Esophagus squamous epithelium (tissue), 5 donors: ENCODE results near the gene RTL5. TPM values are rescaled to one million over a fixed set of nuclear protein-coding genes. Genes with fewer than 3 reads are reported as not detected.

Experiments
- DNase-seq: peaks from one replicate; lab custom pipeline; 2025; lab: John Stamatoyannopoulos, UW
- H3K27ac ChIP-seq, 4 donors: fragments of 200-600 bp; sonication (generic); one replicate each; pipeline ENCODE4 v1.5.1; 2016 to 2019; ENCODE audit warnings: mild to moderate bottlenecking in 1 of 4
- H3K27me3 ChIP-seq, 4 donors: fragments of 200-600 bp; sonication (generic); 1 replicate in 3 of 4; 2 replicates in 1 of 4; pipeline versions ENCODE4 v1.5.1 to v1.6.0; 2017 to 2021; ENCODE audit warnings: antibody characterized with exemption in 1 of 4
- H3K36me3 ChIP-seq, 3 donors: fragments of 200-600 bp; sonication (generic); one replicate each; pipeline ENCODE4 v1.5.1; 2016 to 2019
- H3K4me1 ChIP-seq, 3 donors: fragments of 200-600 bp; sonication (generic); one replicate each; pipeline ENCODE4 v1.5.1; 2017 to 2019
- H3K4me3 ChIP-seq, 4 donors: fragments of 200-600 bp; sonication (generic); 1 replicate in 3 of 4; 2 replicates in 1 of 4; pipeline ENCODE4 v1.5.1; 2016 to 2019; ENCODE audit warnings: mild to moderate bottlenecking in 2 of 4, moderate library complexity in 1 of 4
- H3K9me3 ChIP-seq, 3 donors: fragments of 200-600 bp; sonication (generic); one replicate each; pipeline ENCODE4 v1.5.1; 2016 to 2019
- POLR2A ChIP-seq, 4 donors: fragments of 450-650 bp; IDR thresholded peaks; one replicate each; pipeline ENCODE4 v1.6.1; 2017; ENCODE audit warnings: antibody characterized with exemption in 4 of 4, mild to moderate bottlenecking in 4 of 4, moderate library complexity in 3 of 4
- WGBS, 2 donors: methylation state at CpG; one replicate each; pipeline ENCODE4 v1.1.5; 2018; 5-methylcytosine and 5-hydroxymethylcytosine counted together
- intact Hi-C: fragments of 100-400 bp; cut with DNase I; formaldehyde crosslinking; loops from one replicate; pipeline ENCODE4 v1.15.0; 2022
- total RNA-seq, 4 donors: library from RNA; depleted of rRNA; stranded (reverse); fragments of >200 nt; gene quantifications; one replicate each; pipeline ENCODE4 v1.1.0, GENCODE V29; 2016
- TF ChIP-seq, protein P1 (sequence below), 6 experiments: fragments of 450-650 bp in 4 of 6; fragments of 200-600 bp in 2 of 6; sonication (generic) in 2 of 6; IDR thresholded peaks; one replicate each; pipeline ENCODE4 v1.5.1; 2016 to 2019; ENCODE audit warnings: antibody characterized with exemption in 6 of 6, mild to moderate bottlenecking in 4 of 6, moderate library complexity in 4 of 6
- donor health status: DM: yes; HTN: yes; CAD: no.

RTL5 gene
- total RNA-seq, 4 donors from 2014 or later, result 0.08 to 3.6 (median 0.49) TPM

DNA sequence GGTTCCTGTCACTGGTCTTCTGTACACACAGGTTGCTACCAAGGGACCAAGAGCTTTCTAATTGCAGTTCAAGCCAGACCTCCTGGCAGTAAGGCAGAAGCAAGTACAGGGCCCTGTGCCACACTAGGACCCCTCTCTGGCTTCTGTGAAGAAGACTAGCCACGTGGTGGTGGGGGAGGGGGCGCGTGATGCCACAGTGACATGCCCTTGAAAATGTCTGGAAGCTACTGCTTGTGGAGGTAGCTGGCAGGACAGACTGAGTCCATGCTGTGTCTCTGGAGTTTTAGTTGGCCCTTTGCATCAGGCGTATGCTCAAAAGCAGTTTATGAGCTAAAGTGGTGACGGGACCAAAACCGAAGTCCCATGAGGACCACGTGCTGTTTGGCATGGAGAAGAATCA lies 50.9 kb downstream of the RTL5 start:
- no peak for TF ChIP-seq POLR2A (IDR thresholded peaks at IDR 0.05)
- TF ChIP-seq, protein P1, sequence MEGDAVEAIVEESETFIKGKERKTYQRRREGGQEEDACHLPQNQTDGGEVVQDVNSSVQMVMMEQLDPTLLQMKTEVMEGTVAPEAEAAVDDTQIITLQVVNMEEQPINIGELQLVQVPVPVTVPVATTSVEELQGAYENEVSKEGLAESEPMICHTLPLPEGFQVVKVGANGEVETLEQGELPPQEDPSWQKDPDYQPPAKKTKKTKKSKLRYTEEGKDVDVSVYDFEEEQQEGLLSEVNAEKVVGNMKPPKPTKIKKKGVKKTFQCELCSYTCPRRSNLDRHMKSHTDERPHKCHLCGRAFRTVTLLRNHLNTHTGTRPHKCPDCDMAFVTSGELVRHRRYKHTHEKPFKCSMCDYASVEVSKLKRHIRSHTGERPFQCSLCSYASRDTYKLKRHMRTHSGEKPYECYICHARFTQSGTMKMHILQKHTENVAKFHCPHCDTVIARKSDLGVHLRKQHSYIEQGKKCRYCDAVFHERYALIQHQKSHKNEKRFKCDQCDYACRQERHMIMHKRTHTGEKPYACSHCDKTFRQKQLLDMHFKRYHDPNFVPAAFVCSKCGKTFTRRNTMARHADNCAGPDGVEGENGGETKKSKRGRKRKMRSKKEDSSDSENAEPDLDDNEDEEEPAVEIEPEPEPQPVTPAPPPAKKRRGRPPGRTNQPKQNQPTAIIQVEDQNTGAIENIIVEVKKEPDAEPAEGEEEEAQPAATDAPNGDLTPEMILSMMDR (IDR thresholded peaks at IDR 0.05), result no peak
- Histone ChIP-seq H3K4me3 (peak overlapping the region in 2 of 4 donors; percentile 25 to 36), H3K4me1 (no peaks in the 10 kb centered on the region), H3K36me3 (no peaks in the 10 kb centered on the region), H3K9me3 (no peaks in the 10 kb centered on the region), H3K27me3 (no peaks in the 10 kb centered on the region), H3K27ac (peak overlapping the region in 2 of 4 donors; percentile 20 to 29)
- no peak for DNase-seq
- intact Hi-C loops, result no loop called here
- 75 to 77% methylated on average over 4 of the region's 7 CpGs for WGBS, 2 donors

DNA sequence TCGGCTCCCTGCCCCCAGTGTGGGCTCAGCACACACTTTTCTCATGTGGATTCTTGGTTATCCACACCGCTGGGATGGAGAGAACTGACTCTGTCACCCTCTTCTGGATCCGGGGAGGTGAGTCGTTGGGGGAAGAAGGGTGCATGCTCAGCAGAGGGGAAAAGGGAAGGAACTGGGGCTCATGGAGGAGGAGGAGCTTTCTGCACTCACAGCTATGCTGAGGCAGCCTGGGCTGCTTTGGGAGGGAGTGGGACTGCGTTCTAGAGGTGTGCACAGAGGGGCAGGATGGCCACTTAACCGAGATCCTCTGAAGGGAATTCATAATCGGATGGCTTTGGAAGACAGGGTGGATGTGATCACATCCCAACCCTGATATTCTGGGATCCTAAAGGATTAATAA lies 51.6 kb downstream of the RTL5 start:
- no peaks in the 10 kb centered on the region for H3K27me3 ChIP-seq
- H3K36me3 ChIP-seq, result no peaks in the 10 kb centered on the region
- 70 to 78% methylated on average over 2 to 4 of the region's 7 CpGs for WGBS, 2 donors
- H3K9me3 ChIP-seq, result no peaks in the 10 kb centered on the region
- no peaks in the 10 kb centered on the region for H3K4me1 ChIP-seq
- no peak for DNase-seq
- H3K4me3 ChIP-seq, result peak overlapping the region in 3 of 4 donors; percentile 11 to 36 (median 25)
- TF ChIP-seq POLR2A (IDR thresholded peaks at IDR 0.05), result no peak
- TF ChIP-seq, protein P1 (IDR thresholded peaks at IDR 0.05), result no peak
- H3K27ac ChIP-seq, result peak overlapping the region in 2 of 4 donors; percentile 47 to 55
- intact Hi-C loops, result no loop called here

DNA sequence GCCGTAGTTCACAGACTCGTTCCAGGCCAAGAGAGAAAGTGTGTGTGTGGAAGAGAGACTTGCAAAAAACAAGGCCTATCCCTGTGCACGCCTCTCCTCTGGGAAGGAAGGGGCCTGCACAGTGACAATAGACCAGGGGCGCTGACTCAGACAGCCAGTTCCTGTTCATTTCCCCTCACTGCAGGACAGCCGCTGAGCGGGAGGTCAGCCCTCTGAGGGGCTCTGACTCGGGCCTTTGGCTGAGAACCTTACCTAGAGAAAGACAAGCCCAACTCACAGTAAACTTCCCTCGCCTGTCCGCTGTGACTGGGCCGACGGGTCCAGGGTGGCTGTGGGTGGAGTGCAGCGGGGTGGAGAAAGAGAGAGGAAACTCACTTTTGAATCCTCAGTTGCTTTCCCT lies 52.1 kb downstream of the RTL5 start:
- no peak for DNase-seq
- WGBS, 2 donors, result 72% methylated on average over 7 of the region's 12 CpGs; no CpG with 5 or more reads in 1 of the 2 donors
- no peaks in the 10 kb centered on the region for H3K27me3 ChIP-seq
- no peaks in the 10 kb centered on the region for H3K36me3 ChIP-seq
- no peaks in the 10 kb centered on the region for H3K9me3 ChIP-seq
- TF ChIP-seq, protein P1 (IDR thresholded peaks at IDR 0.05), result no peak
- H3K4me1 ChIP-seq, result no peaks in the 10 kb centered on the region
- H3K27ac ChIP-seq, result peak overlapping the region in 2 of 4 donors; percentile 47 to 55
- peak overlapping the region in 3 of 4 donors; percentile 11 to 36 (median 25) for H3K4me3 ChIP-seq
- intact Hi-C loops, result no loop called here

DNA sequence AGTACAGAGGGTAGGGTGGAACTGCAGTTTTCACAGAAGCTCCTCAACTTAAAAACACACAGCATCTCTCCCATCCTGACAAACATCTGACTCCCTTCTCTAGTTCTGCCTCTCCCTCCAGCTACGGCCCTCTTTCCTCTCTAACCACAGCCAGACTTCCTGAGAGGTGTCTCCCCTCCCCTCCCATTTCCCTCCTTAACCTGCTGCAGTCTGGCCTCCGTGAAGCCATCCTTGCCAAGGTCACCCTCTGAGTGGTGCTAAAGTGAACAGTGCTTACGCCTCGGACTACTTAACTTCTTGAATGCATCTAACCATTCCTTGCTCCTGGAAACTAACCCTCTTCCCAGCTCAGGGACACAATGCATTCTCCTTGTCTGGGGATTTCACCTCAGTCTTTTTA lies 53.3 kb downstream of the RTL5 start:
- no peaks in the 10 kb centered on the region for H3K36me3 ChIP-seq
- intact Hi-C loops, result no loop called here
- H3K9me3 ChIP-seq, result no peaks in the 10 kb centered on the region
- no peak overlapping the region for H3K4me3 ChIP-seq
- H3K27me3 ChIP-seq, result no peaks in the 10 kb centered on the region
- WGBS, 2 donors, result 54 to 59% methylated on average over 4 of the region's 4 CpGs
- H3K4me1 ChIP-seq, result no peaks in the 10 kb centered on the region
- TF ChIP-seq, protein P1 (IDR thresholded peaks at IDR 0.05), result no peak
- no peak for TF ChIP-seq POLR2A (IDR thresholded peaks at IDR 0.05)
- DNase-seq, result no peak
- peak overlapping the region in 2 of 4 donors; percentile 28 to 48 for H3K27ac ChIP-seq

Other genes starting within 250 kb of the RTL5 start
- gene NHSL2, start 221.1 kb downstream of the RTL5 start, total RNA-seq, result 1 to 10 TPM in 2 of 4 donors, under 1 TPM in 2; 0.23 to 7.1 (median 1.6) TPM
- gene PIN4, start 49.8 kb upstream of the RTL5 start, total RNA-seq, result 10 to 100 TPM in 2 of 4 donors, 1 to 10 TPM in 2; 4.7 to 15.1 (median 9.2) TPM
- 1 to 10 TPM in 3 of 4 donors, under 1 TPM in 1; 0.76 to 6.4 (median 3.2) TPM for gene ERCC6L, start 107.1 kb upstream of the RTL5 start, total RNA-seq
- 1,000 to 10,000 TPM in 2 of 4 donors, 100 to 1,000 TPM in 2; 558 to 1,189 (median 843) TPM for gene RPS4X, start 145.3 kb upstream of the RTL5 start, total RNA-seq
- not detected for gene CITED1, start 174.0 kb upstream of the RTL5 start, total RNA-seq